ENCODE results near the gene MTERF2.

- TF ChIP-seq EP300 (IDR thresholded peaks at IDR 0.05) (no peak), CTCF (IDR thresholded peaks at IDR 0.05) (no peak), POLR2A (IDR thresholded peaks at IDR 0.05) (no peak)
These were observed 25.9 kb upstream of the MTERF2 start for GRCh38 chr12:107012736-107013425.
